ENCODE measurements around the gene ZACN. TPM values are rescaled to one million over a fixed set of nuclear protein-coding genes. Genes with fewer than 3 reads are reported as not detected.

The ZACN gene
- total RNA-seq, 1 experiment from 2014 or later = 0.34 TPM

GRCh38 chr17:76089680-76090516 is 10.9 kb downstream of the ZACN start:
- intact Hi-C loops (cut with micrococcal nuclease; ENCODE audit: unreplicated experiment) = no loop called here
- no peaks in the 10 kb centered on the region for H3K9me3 ChIP-seq
- H3K27me3 ChIP-seq (replicated peaks; ENCODE audit: control insufficient read depth, insufficient read depth, low read length) = no peaks in the 10 kb centered on the region
- POLR2A ChIA-PET = interaction anchor here (0.7 kb wide), 1 partner anchor 14 kb away, joined by 3 read pairs; no protein-coding TSS in a partner anchor
- H3K36me3 ChIP-seq (ENCODE audit: control insufficient read depth, insufficient read depth, low read length) = peaks cover 8% of the 10 kb centered on the region
- no TSS peak for BruUV-seq (replicated peaks)
- H3K9me3 Mint-ChIP-seq (ENCODE audit: unreplicated experiment) = no peaks in the 10 kb centered on the region
- no peaks in the 10 kb centered on the region for H3K27me3 Mint-ChIP-seq (ENCODE audit: insufficient read depth, unreplicated experiment)
- H3K27ac Mint-ChIP-seq (ENCODE audit: unreplicated experiment) = no peak overlapping the region
- H3K4me1 ChIP-seq = no peaks in the 10 kb centered on the region
- TF ChIP-seq, protein P1, sequence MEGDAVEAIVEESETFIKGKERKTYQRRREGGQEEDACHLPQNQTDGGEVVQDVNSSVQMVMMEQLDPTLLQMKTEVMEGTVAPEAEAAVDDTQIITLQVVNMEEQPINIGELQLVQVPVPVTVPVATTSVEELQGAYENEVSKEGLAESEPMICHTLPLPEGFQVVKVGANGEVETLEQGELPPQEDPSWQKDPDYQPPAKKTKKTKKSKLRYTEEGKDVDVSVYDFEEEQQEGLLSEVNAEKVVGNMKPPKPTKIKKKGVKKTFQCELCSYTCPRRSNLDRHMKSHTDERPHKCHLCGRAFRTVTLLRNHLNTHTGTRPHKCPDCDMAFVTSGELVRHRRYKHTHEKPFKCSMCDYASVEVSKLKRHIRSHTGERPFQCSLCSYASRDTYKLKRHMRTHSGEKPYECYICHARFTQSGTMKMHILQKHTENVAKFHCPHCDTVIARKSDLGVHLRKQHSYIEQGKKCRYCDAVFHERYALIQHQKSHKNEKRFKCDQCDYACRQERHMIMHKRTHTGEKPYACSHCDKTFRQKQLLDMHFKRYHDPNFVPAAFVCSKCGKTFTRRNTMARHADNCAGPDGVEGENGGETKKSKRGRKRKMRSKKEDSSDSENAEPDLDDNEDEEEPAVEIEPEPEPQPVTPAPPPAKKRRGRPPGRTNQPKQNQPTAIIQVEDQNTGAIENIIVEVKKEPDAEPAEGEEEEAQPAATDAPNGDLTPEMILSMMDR (IDR thresholded peaks at IDR 0.05; ENCODE audit: insufficient read depth in 1 of 2, low read depth in 1 of 2, low read length in 1 of 2, severe bottlenecking in 1 of 2, unreplicated experiment in 1 of 2) = no peak
- CTCF ChIA-PET = interaction anchor here (0.6 to 1.4 kb wide), 2 partner anchors 63 to 193 kb away, joined by 3 to 4 read pairs; partner anchors contain the start of gene TRIM65
- DNase-seq = no peak
- no peak overlapping the region for H3K4me3 Mint-ChIP-seq (ENCODE audit: unreplicated experiment)
- H3K4me3 ChIP-seq (ENCODE audit: low read depth, low read length) = no peak overlapping the region
- H3K36me3 Mint-ChIP-seq (ENCODE audit: insufficient read depth, unreplicated experiment) = peaks cover 56% of the 10 kb centered on the region
- H3K4me1 Mint-ChIP-seq (ENCODE audit: low read depth, unreplicated experiment) = no peaks in the 10 kb centered on the region

GRCh38 chr17:76090517-76091129 is 11.6 kb downstream of the ZACN start:
- Mint-ChIP-seq H3K36me3 (ENCODE audit: insufficient read depth, unreplicated experiment) (peaks cover 58% of the 10 kb centered on the region), H3K4me1 (ENCODE audit: low read depth, unreplicated experiment) (no peaks in the 10 kb centered on the region), H3K9me3 (ENCODE audit: unreplicated experiment) (no peaks in the 10 kb centered on the region), H3K27ac (ENCODE audit: unreplicated experiment) (no peak overlapping the region), H3K4me3 (ENCODE audit: unreplicated experiment) (no peak overlapping the region), H3K27me3 (ENCODE audit: insufficient read depth, unreplicated experiment) (no peaks in the 10 kb centered on the region)
- Histone ChIP-seq H3K4me3 (ENCODE audit: low read depth, low read length) (no peak overlapping the region), H3K36me3 (ENCODE audit: control insufficient read depth, insufficient read depth, low read length) (peaks cover 5% of the 10 kb centered on the region), H3K4me1 (no peaks in the 10 kb centered on the region), H3K9me3 (no peaks in the 10 kb centered on the region), H3K27me3 (replicated peaks; ENCODE audit: control insufficient read depth, insufficient read depth, low read length) (no peaks in the 10 kb centered on the region)
- no peak for DNase-seq
- TF ChIP-seq, protein P1 (IDR thresholded peaks at IDR 0.05; ENCODE audit: insufficient read depth in 1 of 2, low read depth in 1 of 2, low read length in 1 of 2, severe bottlenecking in 1 of 2, unreplicated experiment in 1 of 2) = no peak
- POLR2A ChIA-PET = no interaction called here
- intact Hi-C loops (cut with micrococcal nuclease; ENCODE audit: unreplicated experiment) = no loop called here
- BruUV-seq (replicated peaks) = no TSS peak
- CTCF ChIA-PET = no interaction called here

DNA sequence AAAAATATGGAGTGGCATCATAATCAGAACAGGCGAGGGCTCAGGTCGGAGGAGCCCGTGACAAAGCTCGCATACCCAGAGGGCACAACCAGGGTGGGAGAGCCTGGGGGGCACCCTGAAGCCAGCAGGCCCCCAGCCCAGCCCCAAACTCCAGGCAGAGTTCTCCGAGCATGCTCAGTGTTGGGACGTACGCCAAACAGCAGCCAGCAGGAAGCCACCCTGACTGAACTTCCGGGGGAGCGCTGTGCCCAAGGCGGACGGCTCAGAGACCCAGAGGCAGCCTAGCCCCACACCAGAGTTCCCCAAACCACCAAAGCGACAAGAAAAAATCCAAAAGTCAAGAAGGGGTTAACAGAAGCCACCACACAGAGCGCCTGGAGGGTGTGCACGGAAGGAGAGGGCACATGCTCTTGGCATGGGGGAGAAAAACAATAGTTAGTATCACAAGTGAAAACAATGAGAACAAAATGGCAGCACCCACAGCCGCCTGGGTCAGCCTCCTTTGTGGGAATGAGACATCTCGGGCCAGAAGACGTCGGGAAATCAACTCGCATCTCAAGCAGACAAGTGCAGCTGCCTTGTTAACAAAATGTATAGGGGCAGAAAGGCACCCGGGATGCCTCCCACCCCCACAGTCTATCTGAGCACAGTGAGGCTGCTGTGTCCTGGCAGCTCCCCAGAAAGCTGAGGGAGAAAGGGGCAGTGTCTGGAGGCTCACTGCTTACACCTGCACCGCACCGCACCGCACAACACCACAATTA is 12.7 kb downstream of the ZACN start:
- no peak for DNase-seq
- Histone ChIP-seq H3K36me3 (ENCODE audit: control insufficient read depth, insufficient read depth, low read length) (peaks cover 3% of the 10 kb centered on the region), H3K27me3 (replicated peaks; ENCODE audit: control insufficient read depth, insufficient read depth, low read length) (no peaks in the 10 kb centered on the region), H3K4me1 (no peaks in the 10 kb centered on the region), H3K9me3 (no peaks in the 10 kb centered on the region), H3K4me3 (ENCODE audit: low read depth, low read length) (no peak overlapping the region)
- peaks cover 68% of the 10 kb centered on the region for H3K36me3 Mint-ChIP-seq (ENCODE audit: insufficient read depth, unreplicated experiment)
- H3K27ac Mint-ChIP-seq (ENCODE audit: unreplicated experiment) = no peak overlapping the region
- ChIA-PET POLR2A (no interaction called here), CTCF (interaction anchor here (0.6 kb wide), 1 partner anchor 27 kb away, joined by 4 read pairs; no protein-coding TSS in a partner anchor)
- BruUV-seq (replicated peaks) = TSS peak; percentile 3
- intact Hi-C loops (cut with micrococcal nuclease; ENCODE audit: unreplicated experiment) = no loop called here
- H3K4me1 Mint-ChIP-seq (ENCODE audit: low read depth, unreplicated experiment) = no peaks in the 10 kb centered on the region
- H3K4me3 Mint-ChIP-seq (ENCODE audit: unreplicated experiment) = no peak overlapping the region
- H3K27me3 Mint-ChIP-seq (ENCODE audit: insufficient read depth, unreplicated experiment) = no peaks in the 10 kb centered on the region
- TF ChIP-seq, protein P1 (IDR thresholded peaks at IDR 0.05; ENCODE audit: insufficient read depth in 1 of 2, low read depth in 1 of 2, low read length in 1 of 2, severe bottlenecking in 1 of 2, unreplicated experiment in 1 of 2) = no peak
- no peaks in the 10 kb centered on the region for H3K9me3 Mint-ChIP-seq (ENCODE audit: unreplicated experiment)

Data from Caco-2 (cell line).